ENCODE data around the gene MLX.

GRCh38 chr17:42563543-42563942 is 3.4 kb upstream of the MLX start:
- no peak for TF ChIP-seq CTCF (IDR thresholded peaks at IDR 0.05)
- no peak for TF ChIP-seq POLR2AphosphoS5 (IDR thresholded peaks at IDR 0.05; ENCODE audit: insufficient read depth in 1 of 2, low read depth in 1 of 2)
